Transverse colon (tissue), 4 donors: Measurements from ENCODE around the gene C16orf82. TPM values are rescaled to one million over a fixed set of nuclear protein-coding genes. Genes with fewer than 3 reads are reported as not detected.

Source experiments
- DNase-seq: peaks from one replicate; pipeline ENCODE4 v3.0.0-alpha.2; 2019
- H3K27ac ChIP-seq, 4 donors: fragments of 200-600 bp; sonication (generic); 2 replicates each; pipeline ENCODE4 v1.5.1; 2016 to 2018; ENCODE audit warnings: inconsistent platforms in 4 of 4
- H3K27me3 ChIP-seq: fragments of 200-600 bp; sonication (generic); 2 replicates; pipeline ENCODE4 v1.5.1; 2017; ENCODE audit warnings: inconsistent platforms
- H3K36me3 ChIP-seq, 4 donors: fragments of 200-600 bp; sonication (generic); 2 replicates each; pipeline ENCODE4 v1.5.1; 2017 to 2019; ENCODE audit warnings: inconsistent platforms in 4 of 4
- H3K4me1 ChIP-seq, 4 donors: fragments of 200-600 bp; sonication (generic); 2 replicates each; pipeline ENCODE4 v1.5.1; 2017 to 2020; ENCODE audit warnings: inconsistent platforms in 4 of 4
- H3K4me3 ChIP-seq, 4 donors: fragments of 200-600 bp; sonication (generic); 1 replicate in 1 of 4; 2 replicates in 3 of 4; pipeline versions ENCODE4 v1.5.1 to v1.6.1; 2017 to 2019; ENCODE audit warnings: inconsistent platforms in 4 of 4
- H3K9me3 ChIP-seq, 2 donors: fragments of 200-600 bp; sonication (generic); 2 replicates each; pipeline ENCODE4 v1.5.1; 2017 to 2019; ENCODE audit warnings: inconsistent platforms in 2 of 2
- CTCF ChIP-seq, 5 experiments: fragments of 200-600 bp in 3 of 5; fragments of 450-650 bp in 2 of 5; sonication (generic) in 3 of 5; IDR thresholded peaks; 1 replicate in 2 of 5; 2 replicates in 3 of 5; pipeline ENCODE4 v1.5.1; 2016 to 2017; ENCODE audit warnings: antibody characterized with exemption in 5 of 5, inconsistent platforms in 3 of 5, mild to moderate bottlenecking in 2 of 5, moderate library complexity in 1 of 5
- EP300 ChIP-seq: sonication (generic); formaldehyde crosslinking; IDR thresholded peaks from one replicate; pipeline ENCODE4 v1.6.1; 2017; ENCODE audit warnings: antibody characterized with exemption, low read depth
- POLR2A ChIP-seq: fragments of 450-650 bp; IDR thresholded peaks from one replicate; pipeline ENCODE4 v1.6.1; 2016; ENCODE audit warnings: antibody characterized with exemption, mild to moderate bottlenecking, moderate library complexity
- POLR2AphosphoS5 ChIP-seq, 3 donors: sonication (generic); formaldehyde crosslinking; IDR thresholded peaks; one replicate each; pipeline ENCODE4 v1.6.1; 2016; ENCODE audit warnings: antibody characterized with exemption in 3 of 3
- WGBS, 2 donors: methylation state at CpG; one replicate each; pipeline ENCODE4 v1.1.5; 2018; ENCODE audit warnings: low coverage in 1 of 2; 5-methylcytosine and 5-hydroxymethylcytosine counted together
- in situ Hi-C, 4 donors: fragments of 200-750 bp; cut with MboI; loops; one replicate each; pipeline versions ENCODE4 v1.15.0 to v1.15.1; 2017; ENCODE audit warnings: low sequenced_read_pairs in 3 of 4, low pct_ligation_motif_present in 1 of 4, low pct_unique_long_range_greater_than_20kb in 1 of 4
- intact Hi-C: fragments of 100-400 bp; cut with DNase I; formaldehyde crosslinking; loops from one replicate; pipeline ENCODE4 v1.15.1; 2023; ENCODE audit warnings: low total_unique reads
- total RNA-seq, 4 donors: library from RNA; depleted of rRNA; stranded (reverse); fragments of >200 nt; gene quantifications; one replicate each; pipeline ENCODE4 v1.1.0, GENCODE V29; 2016

Gene C16orf82
- total RNA-seq = not detected

GRCh38 chr16:27066668-27067537, at the start of gene C16orf82:
TSS of gene C16orf82 (plus strand) at chr16:27066927.
- Histone ChIP-seq H3K27ac (no peak within 1 kb of the TSS), H3K27me3 (peaks cover 8% of the 10 kb centered on the region), H3K4me3 (no peak within 1 kb of the TSS), H3K9me3 (no peaks in the 10 kb centered on the region), H3K4me1 (no peaks in the 10 kb centered on the region), H3K36me3 (no peaks in the 10 kb centered on the region)
- in situ Hi-C loops (no loop called here), intact Hi-C loops (no loop called here)
- 42% methylated on average over 22 of the region's 22 CpGs; no CpG with 5 or more reads in 1 of the 2 donors for WGBS, 2 donors
- DNase-seq = no peak
- TF ChIP-seq POLR2AphosphoS5 (IDR thresholded peaks at IDR 0.05) (no peak), POLR2A (no peak), CTCF (IDR thresholded peaks at IDR 0.05) (no peak), EP300 (no peak)

DNA sequence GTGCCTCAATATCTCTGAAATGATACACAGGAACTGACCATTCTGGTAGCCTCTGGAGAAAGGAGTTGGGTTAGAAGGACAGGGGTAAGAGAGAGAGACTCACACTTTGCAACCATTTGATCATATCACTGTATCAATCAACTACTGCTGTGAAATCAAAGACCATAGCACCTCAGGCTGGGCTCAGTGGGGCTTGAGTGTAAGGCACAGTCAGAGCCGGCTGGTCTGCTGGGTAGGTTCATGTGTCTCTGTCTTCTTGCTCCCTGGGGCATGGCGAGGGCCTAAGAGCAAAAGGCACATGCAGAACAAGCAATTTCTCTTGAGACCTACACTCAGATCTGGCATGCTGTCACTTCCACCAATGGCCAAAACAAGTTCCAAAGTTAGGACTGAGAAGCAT, 46.7 kb upstream of the C16orf82 start:
- H3K4me3 ChIP-seq = no peak overlapping the region
- intact Hi-C loops (no loop called here), in situ Hi-C loops (no loop called here)
- H3K27ac ChIP-seq = no peak overlapping the region
- WGBS, 2 donors = 67% methylated on average over 2 of the region's 2 CpGs; no CpG with 5 or more reads in 1 of the 2 donors
- no peak for TF ChIP-seq CTCF (IDR thresholded peaks at IDR 0.05)
- no peak for TF ChIP-seq EP300
- no peak for TF ChIP-seq POLR2A
- no peak for TF ChIP-seq POLR2AphosphoS5 (IDR thresholded peaks at IDR 0.05)
- no peaks in the 10 kb centered on the region for H3K4me1 ChIP-seq
- H3K36me3 ChIP-seq = no peaks in the 10 kb centered on the region
- no peaks in the 10 kb centered on the region for H3K27me3 ChIP-seq
- no peak for DNase-seq
- no peaks in the 10 kb centered on the region for H3K9me3 ChIP-seq

GRCh38 chr16:27024010-27024409, 42.7 kb upstream of the C16orf82 start:
- TF ChIP-seq POLR2A (no peak), CTCF (IDR thresholded peaks at IDR 0.05) (no peak), EP300 (no peak), POLR2AphosphoS5 (IDR thresholded peaks at IDR 0.05) (no peak)
- no peak for DNase-seq
- no peaks in the 10 kb centered on the region for H3K4me1 ChIP-seq
- H3K9me3 ChIP-seq = no peaks in the 10 kb centered on the region
- H3K27me3 ChIP-seq = no peaks in the 10 kb centered on the region
- intact Hi-C loops (no loop called here), in situ Hi-C loops (no loop called here)
- no peak overlapping the region for H3K4me3 ChIP-seq
- no peaks in the 10 kb centered on the region for H3K36me3 ChIP-seq
- WGBS, 2 donors = 67 to 76% methylated on average over 1 to 2 of the region's 2 CpGs
- H3K27ac ChIP-seq = no peak overlapping the region

DNA sequence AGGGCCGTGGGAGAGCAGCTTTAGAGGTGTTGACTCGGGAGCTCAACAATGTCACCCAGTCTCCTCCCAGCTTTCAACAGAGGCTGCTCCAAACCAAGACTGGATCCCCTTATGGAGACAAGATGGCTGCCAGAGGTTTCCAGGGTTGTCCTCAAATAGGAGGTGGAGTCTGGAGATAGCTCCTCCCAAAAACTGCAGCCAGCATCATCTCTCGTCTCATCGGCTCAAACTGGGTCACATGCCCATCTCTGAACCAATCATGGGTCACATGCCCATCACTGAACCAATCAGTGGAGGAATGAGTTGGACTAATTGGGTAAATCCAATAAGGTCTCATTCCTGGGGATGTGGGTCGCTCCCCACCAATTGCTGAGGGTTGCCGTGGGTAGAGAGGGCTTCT, 41.1 kb upstream of the C16orf82 start:
- H3K36me3 ChIP-seq = no peaks in the 10 kb centered on the region
- TF ChIP-seq POLR2A = no peak
- no peak for TF ChIP-seq EP300
- TF ChIP-seq CTCF (IDR thresholded peaks at IDR 0.05) = no peak
- no peak for TF ChIP-seq POLR2AphosphoS5 (IDR thresholded peaks at IDR 0.05)
- H3K4me3 ChIP-seq = no peak overlapping the region
- in situ Hi-C loops = no loop called here
- no peak for DNase-seq
- no peaks in the 10 kb centered on the region for H3K4me1 ChIP-seq
- intact Hi-C loops = no loop called here
- no peak overlapping the region for H3K27ac ChIP-seq
- 79% methylated on average over 6 of the region's 6 CpGs; no CpG with 5 or more reads in 1 of the 2 donors for WGBS, 2 donors
- H3K9me3 ChIP-seq = no peaks in the 10 kb centered on the region
- no peaks in the 10 kb centered on the region for H3K27me3 ChIP-seq
